K562 (cell line): ENCODE measurements around the gene HPD. TPM values are rescaled to one million over a fixed set of nuclear protein-coding genes. Genes with fewer than 3 reads are reported as not detected.

Experiments used
- CAMTA2 ChIP-seq: fragments of 250-450 bp; sonication (Bioruptor Pico); conservative IDR thresholded peaks from 2 replicates; pipeline ENCODE4 v1.5.1; 2022
- CHD4 ChIP-seq: fragments of 200-600 bp; sonication (generic); IDR thresholded peaks from 3 replicates; pipeline ENCODE4 v1.6.1; 2012; ENCODE audit warnings: low read depth, mild to moderate bottlenecking, mixed read lengths, low read length, inconsistent platforms; ENCODE audit not compliant: insufficient read depth, insufficient replicate concordance, poor library complexity, severe bottlenecking
- CTCFL ChIP-seq: IDR thresholded peaks from 2 replicates; pipeline ENCODE4 v1.6.1; 2011; ENCODE audit warnings: borderline replicate concordance, low read depth, mild to moderate bottlenecking, moderate library complexity, low read length; ENCODE audit not compliant: insufficient read depth, poor library complexity, severe bottlenecking
- DEAF1 ChIP-seq: fragments of 450-650 bp; formaldehyde crosslinking; IDR thresholded peaks from 2 replicates; pipeline ENCODE4 v1.4.0; 2020; ENCODE audit warnings: mild to moderate bottlenecking, moderate library complexity
- FOSL1 ChIP-seq: fragments of 200-800 bp; sonication (Bioruptor generic); conservative IDR thresholded peaks from 2 replicates; pipeline ENCODE4 v1.6.1; 2016; ENCODE audit warnings: missing genetic modification characterization, missing compliant biosample characterization
- HMG20A ChIP-seq: fragments of 450-650 bp; formaldehyde crosslinking; conservative IDR thresholded peaks from 2 replicates; pipeline ENCODE4 v1.4.0; 2020; ENCODE audit warnings: mild to moderate bottlenecking, mixed read lengths
- MCM3 ChIP-seq: fragments of 450-650 bp; IDR thresholded peaks from 2 replicates; pipeline ENCODE4 v1.6.1; 2016
- MTA1 ChIP-seq: fragments of 450-650 bp; IDR thresholded peaks from 2 replicates; pipeline ENCODE4 v1.6.1; 2017; ENCODE audit warnings: borderline replicate concordance
- NCOA4 ChIP-seq: fragments of 450-650 bp; IDR thresholded peaks from 2 replicates; pipeline ENCODE4 v1.6.1; 2018; ENCODE audit warnings: mild to moderate bottlenecking; ENCODE audit not compliant: partially characterized antibody
- PCBP2 ChIP-seq: fragments of 200-400 bp; formaldehyde crosslinking; IDR thresholded peaks from 2 replicates; pipeline ENCODE4 v1.6.1; 2018; ENCODE audit warnings: low read length, low read depth, mild to moderate bottlenecking, moderate library complexity; ENCODE audit not compliant: poor library complexity, severe bottlenecking
- PHB ChIP-seq: fragments of 250-450 bp; sonication (Bioruptor Pico); IDR thresholded peaks from 2 replicates; pipeline ENCODE4 v1.5.0; 2021
- RFX5 ChIP-seq: IDR thresholded peaks from 2 replicates; pipeline ENCODE4 v1.6.1; 2011; ENCODE audit warnings: low read depth, mild to moderate bottlenecking, improper control_type of control experiment, low read length
- RHOXF2B ChIP-seq: fragments of 250-450 bp; sonication (Bioruptor Pico); conservative IDR thresholded peaks from 2 replicates; pipeline ENCODE4 v1.5.1; 2021
- SAFB2 ChIP-seq: fragments of 200-400 bp; formaldehyde crosslinking; IDR thresholded peaks from 2 replicates; pipeline ENCODE4 v1.6.1; 2018; ENCODE audit warnings: borderline replicate concordance, low read length, low read depth, moderate library complexity; ENCODE audit not compliant: severe bottlenecking
- SRSF1 ChIP-seq: fragments of 200-400 bp; formaldehyde crosslinking; IDR thresholded peaks from 2 replicates; pipeline ENCODE4 v1.6.1; 2017; ENCODE audit warnings: mild to moderate bottlenecking, low read depth, low read length, moderate library complexity
- TBL1XR1 ChIP-seq, 2 experiments: IDR thresholded peaks; 2 replicates each; pipeline ENCODE4 v1.6.1; 2012; ENCODE audit warnings: improper control_type of control experiment in 2 of 2, low read length in 2 of 2, mild to moderate bottlenecking in 1 of 2
- ZBED1 ChIP-seq: IDR thresholded peaks from 2 replicates; pipeline ENCODE4 v1.6.1; 2014
- ZC3H8 ChIP-seq: fragments of 450-650 bp; IDR thresholded peaks from 2 replicates; pipeline ENCODE4 v1.6.1; 2017
- ZNF347 ChIP-seq: fragments of 450-650 bp; formaldehyde crosslinking; IDR thresholded peaks from 2 replicates; pipeline ENCODE4 v1.4.0; 2020; ENCODE audit warnings: low read depth, mild to moderate bottlenecking, moderate library complexity
- ZNF592 ChIP-seq: fragments of 450-650 bp; IDR thresholded peaks from 2 replicates; pipeline ENCODE4 v1.6.1; 2017; ENCODE audit warnings: antibody characterized with exemption, mild to moderate bottlenecking
- polyA plus RNA-seq, 8 experiments: library from polyadenylated mRNA; depleted of rRNA in 4 of 8; stranded (reverse) in 5 of 8; unstranded in 3 of 8; fragments of >200 nt; fragmentation: Nextera tagmentation in 2 of 8; fragmentation: Illumina TruSeq in 1 of 8; extraction: Ambion mirVana in 2 of 8; extraction: Trizol in 1 of 8; gene quantifications; 2 replicates each; pipeline versions ENCODE4 v1.2.1 to v1.2.3, GENCODE V29; 2011 to 2014; ENCODE audit warnings: inconsistent platforms in 1 of 8, missing spikeins in 1 of 8
- total RNA-seq, 7 experiments: library from RNA; depleted of rRNA in 6 of 7; stranded (reverse); fragments of >200 nt in 6 of 7; fragmentation: Illumina TruSeq in 2 of 7; extraction: Trizol in 2 of 7; gene quantifications; 2 replicates each; pipeline versions ENCODE4 v1.2.1 to v1.2.3, GENCODE V29; 2011 to 2021; ENCODE audit warnings: low replicate concordance in 1 of 7

Gene HPD
- total and polyA plus RNA-seq, 9 of the 15 experiments (the other 6 are each of a cell fraction or from before 2014, with no cell fraction given): 0.06 to 0.29 (median 0.07) TPM; not detected in 4

GRCh38 chr12:121839993-121840761 is 18.5 kb downstream of the HPD start (continued):
- TF ChIP-seq ZNF592 (no peak), MCM3 (no peak), ZC3H8 (no peak), ZNF347 (no peak), RFX5 (no peak), CTCFL (no peak), PHB (CRISPR knock-in tag) (0 out of 2 replicates have a peak, but pooled peaks have one; percentile 68), CHD4 (peak; percentile 52), SAFB2 (no peak), ZBED1 (no peak), TBL1XR1 (IDR thresholded peaks at IDR 0.05; ENCODE audit: low read length in 2 of 2) (no peak), NCOA4 (no peak), HMG20A (CRISPR knock-in tag) (no peak), MTA1 (no peak), RHOXF2B (CRISPR knock-in tag) (no peak), CAMTA2 (CRISPR knock-in tag) (no peak), FOSL1 (tag) (0 out of 2 replicates have a peak, but pooled peaks have one; percentile 17), SRSF1 (no peak), DEAF1 (no peak), PCBP2 (no peak)
